ENCODE data around the gene KDM4B. TPM values are rescaled to one million over a fixed set of nuclear protein-coding genes. Genes with fewer than 3 reads are reported as not detected.

KDM4B gene
- total RNA-seq, 2 experiments from 2014 or later: 46.3 to 46.6 TPM

DNA sequence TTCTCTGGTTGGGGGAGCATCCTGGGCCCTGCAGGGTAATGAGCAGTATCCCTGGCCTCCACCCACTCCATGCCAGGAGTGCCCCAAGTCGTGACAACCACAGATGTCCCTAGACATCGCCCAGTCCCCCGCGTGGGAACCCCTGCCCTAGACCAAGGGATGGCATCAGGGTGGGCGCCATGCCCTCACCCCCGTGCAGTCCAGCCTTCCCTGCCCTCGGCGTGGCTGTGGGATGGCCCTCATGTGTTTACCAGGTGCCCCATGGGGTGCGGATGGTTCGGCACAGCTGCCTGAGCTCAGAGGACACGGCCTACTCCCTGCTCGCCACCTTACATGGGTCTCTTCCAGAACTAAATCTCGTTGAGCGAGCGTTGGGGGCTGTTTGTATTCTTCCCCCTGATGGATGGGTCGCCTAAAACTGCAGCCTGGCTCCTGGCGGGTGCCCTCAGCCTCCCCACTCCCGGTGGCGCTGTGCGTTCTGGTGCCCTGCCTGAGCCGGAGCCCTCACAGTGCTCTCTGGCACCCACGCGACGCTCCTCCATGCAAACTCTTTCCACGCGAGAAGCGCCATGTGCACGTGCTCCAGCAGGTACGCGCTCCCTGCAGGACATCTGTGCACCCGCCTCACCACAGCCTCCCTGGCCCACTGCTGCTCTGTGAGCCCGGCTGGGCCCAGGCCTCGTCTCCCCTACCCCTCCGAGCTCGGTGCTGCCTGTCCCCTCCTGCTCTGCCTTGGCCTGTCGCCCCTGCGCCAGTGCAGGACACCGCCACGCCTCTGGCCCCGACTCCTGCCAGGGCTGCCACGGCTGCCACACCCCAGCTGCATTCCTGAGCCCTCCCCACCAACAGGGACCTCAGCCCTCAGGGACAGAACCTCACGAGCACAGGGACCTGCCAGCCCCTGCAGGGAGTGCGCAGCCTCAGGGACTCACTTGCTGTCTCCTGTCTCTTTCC, 145.0 kb downstream of the KDM4B start:
- ATAC-seq: no peak
- POLR2A ChIA-PET: no interaction called here
- CTCF ChIA-PET: no interaction called here

DNA sequence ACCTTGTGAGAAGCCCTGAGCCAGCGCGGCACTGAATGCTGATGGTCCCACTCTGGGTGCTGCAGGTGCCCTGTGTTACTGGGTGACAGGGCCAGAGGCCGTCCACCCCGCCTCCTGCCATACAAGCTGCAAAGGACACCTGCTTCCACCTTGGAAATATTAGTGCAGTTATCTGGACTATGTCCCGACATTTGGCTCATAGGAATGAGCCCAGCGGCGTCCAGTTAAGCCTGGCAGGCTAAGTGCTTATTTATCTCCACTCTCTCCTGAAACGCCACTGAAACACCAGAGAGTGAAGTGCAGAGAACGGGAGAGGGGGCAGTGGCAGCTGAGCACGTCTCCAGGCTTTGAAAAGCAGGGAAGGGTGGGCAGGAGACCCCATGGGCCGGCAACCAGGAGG, 145.8 kb downstream of the KDM4B start:
- CTCF ChIA-PET: no interaction called here
- no peak overlapping the region for H3K4me3 Mint-ChIP-seq
- intact Hi-C loops (cut with micrococcal nuclease): no loop called here

More for the DNA sequence above, 145.0 kb downstream of the KDM4B start:
- no peak overlapping the region for H3K4me3 Mint-ChIP-seq
- peaks cover 3% of the 10 kb centered on the region for H3K9me3 Mint-ChIP-seq
- H3K27ac Mint-ChIP-seq: no peak overlapping the region
- H3K27me3 Mint-ChIP-seq: no peaks in the 10 kb centered on the region
- TF ChIP-seq, protein P1, sequence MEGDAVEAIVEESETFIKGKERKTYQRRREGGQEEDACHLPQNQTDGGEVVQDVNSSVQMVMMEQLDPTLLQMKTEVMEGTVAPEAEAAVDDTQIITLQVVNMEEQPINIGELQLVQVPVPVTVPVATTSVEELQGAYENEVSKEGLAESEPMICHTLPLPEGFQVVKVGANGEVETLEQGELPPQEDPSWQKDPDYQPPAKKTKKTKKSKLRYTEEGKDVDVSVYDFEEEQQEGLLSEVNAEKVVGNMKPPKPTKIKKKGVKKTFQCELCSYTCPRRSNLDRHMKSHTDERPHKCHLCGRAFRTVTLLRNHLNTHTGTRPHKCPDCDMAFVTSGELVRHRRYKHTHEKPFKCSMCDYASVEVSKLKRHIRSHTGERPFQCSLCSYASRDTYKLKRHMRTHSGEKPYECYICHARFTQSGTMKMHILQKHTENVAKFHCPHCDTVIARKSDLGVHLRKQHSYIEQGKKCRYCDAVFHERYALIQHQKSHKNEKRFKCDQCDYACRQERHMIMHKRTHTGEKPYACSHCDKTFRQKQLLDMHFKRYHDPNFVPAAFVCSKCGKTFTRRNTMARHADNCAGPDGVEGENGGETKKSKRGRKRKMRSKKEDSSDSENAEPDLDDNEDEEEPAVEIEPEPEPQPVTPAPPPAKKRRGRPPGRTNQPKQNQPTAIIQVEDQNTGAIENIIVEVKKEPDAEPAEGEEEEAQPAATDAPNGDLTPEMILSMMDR (IDR thresholded peaks at IDR 0.05): no peak
- no peak for DNase-seq
- no peaks in the 10 kb centered on the region for H3K4me1 Mint-ChIP-seq (ENCODE audit: low read depth)
- intact Hi-C loops (cut with micrococcal nuclease): no loop called here
- H3K36me3 Mint-ChIP-seq (ENCODE audit: low read depth): peaks cover 6% of the 10 kb centered on the region

DNA sequence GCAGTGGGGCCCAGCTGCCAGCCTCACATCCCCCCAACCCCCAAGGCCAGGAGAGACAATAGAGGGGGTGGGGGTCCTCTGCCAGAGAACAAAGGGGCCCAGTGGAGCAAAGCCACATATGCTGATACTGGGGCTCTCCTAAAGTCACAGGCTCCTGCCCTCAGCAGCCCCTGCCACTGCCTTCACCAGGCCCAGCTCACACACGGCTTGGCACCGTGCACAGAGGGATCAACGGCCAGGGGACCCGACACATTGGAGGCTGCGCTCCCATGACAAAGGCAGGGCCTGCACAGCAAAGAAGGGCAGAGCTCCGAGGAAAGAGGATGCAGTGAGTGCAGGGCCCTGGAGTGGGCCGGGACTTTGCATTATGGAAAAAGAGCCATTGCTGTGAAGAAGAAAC, 146.4 kb downstream of the KDM4B start:
- Mint-ChIP-seq H3K27me3 (no peaks in the 10 kb centered on the region), H3K4me3 (no peak overlapping the region), H3K9me3 (peaks cover 3% of the 10 kb centered on the region), H3K27ac (no peak overlapping the region), H3K36me3 (ENCODE audit: low read depth) (peaks cover 6% of the 10 kb centered on the region), H3K4me1 (ENCODE audit: low read depth) (no peaks in the 10 kb centered on the region)
- TF ChIP-seq, protein P1 (IDR thresholded peaks at IDR 0.05): no peak
- CTCF ChIA-PET: no interaction called here
- ATAC-seq (no peak), DNase-seq (no peak)
- POLR2A ChIA-PET: interaction anchor here (0.9 kb wide), 2 partner anchors 25 to 29 kb away, joined by 3 read pairs; no protein-coding TSS in a partner anchor
- intact Hi-C loops (cut with micrococcal nuclease): no loop called here

More for the DNA sequence above, 145.8 kb downstream of the KDM4B start:
- DNase-seq (no peak), ATAC-seq (no peak)
- POLR2A ChIA-PET: interaction anchor here (0.9 kb wide), 2 partner anchors 25 to 30 kb away, joined by 3 read pairs; no protein-coding TSS in a partner anchor
- Mint-ChIP-seq H3K36me3 (ENCODE audit: low read depth) (peaks cover 6% of the 10 kb centered on the region), H3K9me3 (peaks cover 3% of the 10 kb centered on the region), H3K27me3 (no peaks in the 10 kb centered on the region), H3K27ac (no peak overlapping the region), H3K4me1 (ENCODE audit: low read depth) (no peaks in the 10 kb centered on the region)
- TF ChIP-seq, protein P1 (IDR thresholded peaks at IDR 0.05): no peak

DNA sequence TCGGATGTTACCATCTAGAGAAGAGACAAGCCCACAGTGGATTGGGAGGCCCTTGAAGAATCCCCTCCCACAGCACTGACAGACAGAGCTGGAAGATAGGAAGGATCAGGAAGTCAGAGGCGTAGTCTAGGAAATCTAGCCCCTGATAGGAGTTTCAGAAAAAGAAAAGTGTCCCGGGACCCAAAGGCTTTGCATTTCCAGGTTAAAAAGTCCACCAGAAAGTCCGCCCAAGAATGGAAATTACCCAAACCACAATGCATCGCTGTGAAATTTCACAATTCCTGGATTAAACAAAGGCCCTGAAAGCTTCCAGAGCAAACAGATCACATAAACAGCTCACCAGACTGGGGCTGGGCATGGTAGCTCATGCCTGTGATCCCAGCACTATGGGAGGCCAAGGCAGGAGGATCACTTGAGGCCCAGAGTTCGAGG, 146.9 kb downstream of the KDM4B start:
- Mint-ChIP-seq H3K27me3 (no peaks in the 10 kb centered on the region), H3K27ac (no peak overlapping the region), H3K4me3 (no peak overlapping the region), H3K9me3 (peaks cover 3% of the 10 kb centered on the region), H3K4me1 (ENCODE audit: low read depth) (peaks cover under 1% of the 10 kb centered on the region), H3K36me3 (ENCODE audit: low read depth) (peaks cover 6% of the 10 kb centered on the region)
- CTCF ChIA-PET: interaction anchor here (0.7 kb wide), 1 partner anchor 85 kb away, joined by 3 read pairs; no protein-coding TSS in a partner anchor
- intact Hi-C loops (cut with micrococcal nuclease): no loop called here
- POLR2A ChIA-PET: interaction anchor here (0.9 kb wide), 1 partner anchor 29 kb away, joined by 3 read pairs; no protein-coding TSS in a partner anchor
- ATAC-seq: no peak
- no peak for DNase-seq
- TF ChIP-seq, protein P1 (IDR thresholded peaks at IDR 0.05): no peak

DNA sequence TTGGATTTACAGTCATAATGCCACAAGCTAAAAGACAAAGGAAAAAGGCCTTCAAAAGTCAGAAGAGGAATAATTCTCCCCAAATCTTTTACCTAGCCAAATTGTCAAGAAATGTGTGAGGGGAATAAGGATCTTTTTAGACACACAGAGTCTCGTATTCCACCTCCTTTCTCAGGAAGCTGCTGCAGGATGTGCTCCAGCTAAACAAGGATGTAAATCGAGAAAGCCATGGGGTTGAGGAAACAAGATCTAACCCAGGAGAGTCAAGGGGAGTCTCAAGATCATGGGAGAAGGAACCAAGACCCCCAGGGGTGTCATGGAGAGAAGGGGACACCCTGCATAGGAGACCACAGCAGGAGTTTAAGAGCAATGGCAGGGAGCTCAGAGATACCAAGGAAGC, 147.4 kb downstream of the KDM4B start:
- Mint-ChIP-seq H3K36me3 (ENCODE audit: low read depth) (peaks cover 6% of the 10 kb centered on the region), H3K4me3 (no peak overlapping the region), H3K27ac (no peak overlapping the region), H3K4me1 (ENCODE audit: low read depth) (peaks cover 5% of the 10 kb centered on the region), H3K9me3 (peaks cover 3% of the 10 kb centered on the region), H3K27me3 (no peaks in the 10 kb centered on the region)
- ATAC-seq (no peak), DNase-seq (no peak)
- TF ChIP-seq, protein P1 (IDR thresholded peaks at IDR 0.05): no peak
- ChIA-PET CTCF (interaction anchor here (0.7 kb wide), 1 partner anchor 86 kb away, joined by 3 read pairs; no protein-coding TSS in a partner anchor), POLR2A (no interaction called here)
- intact Hi-C loops (cut with micrococcal nuclease): no loop called here
